ENCODE measurements around the gene ZNF607. TPM values are rescaled to one million over a fixed set of nuclear protein-coding genes. Genes with fewer than 3 reads are reported as not detected.
"Not testable (repeated sequence)": the region's sequence is repeated elsewhere in the genome, so short reads cannot be mapped to it uniquely, and the experiment has no call there.

Gene ZNF607
- total RNA-seq, 2 donors from 2014 or later: 21.6 to 24.0 TPM

- Histone ChIP-seq H3K27ac (ENCODE audit: low read depth, low read length) (no peak overlapping the region), H3K27me3 (ENCODE audit: control insufficient read depth, insufficient read depth, low read length, poor library complexity, severe bottlenecking) (no peaks in the 10 kb centered on the region), H3K4me3 (ENCODE audit: low read length) (no peak overlapping the region), H3K36me3 (ENCODE audit: control insufficient read depth, insufficient read depth, low read length) (no peaks in the 10 kb centered on the region), H3K9me3 (ENCODE audit: control insufficient read depth, low read length) (peaks cover 85% of the 10 kb centered on the region), H3K4me1 (ENCODE audit: control insufficient read depth, insufficient read depth, low read length) (no peaks in the 10 kb centered on the region), H3K9ac (ENCODE audit: extremely low read depth, low read length, poor library complexity, severe bottlenecking) (no peak overlapping the region)
- Mint-ChIP-seq H3K27me3 (ENCODE audit: insufficient read depth) (no peaks in the 10 kb centered on the region), H3K4me3 (no peak overlapping the region), H3K4me1 (no peaks in the 10 kb centered on the region), H3K27ac (no peak overlapping the region), H3K36me3 (ENCODE audit: low read depth) (no peaks in the 10 kb centered on the region), H3K9me3 (peaks cover 85% of the 10 kb centered on the region)
- 88 to 94% methylated on average over 3 to 6 of the region's 6 CpGs for WGBS, 2 experiments (ENCODE audit: insufficient coverage in 1 of 2, insufficient read length in 1 of 2)
- TF ChIP-seq CTCF (conservative IDR thresholded peaks at IDR 0.05): no peak
- DNase-seq: no peak
Observed at GRCh38 chr19:37669450-37669914, 50.1 kb downstream of the ZNF607 start.

GRCh38 chr19:37657157-37657556 is 62.4 kb downstream of the ZNF607 start:
- H3K9ac ChIP-seq (ENCODE audit: extremely low read depth, low read length, poor library complexity, severe bottlenecking); H3K27me3 ChIP-seq (ENCODE audit: control insufficient read depth, insufficient read depth, low read length, poor library complexity, severe bottlenecking); H3K9me3 Mint-ChIP-seq; H3K4me3 Mint-ChIP-seq; H3K4me1 ChIP-seq (ENCODE audit: control insufficient read depth, insufficient read depth, low read length); H3K27ac Mint-ChIP-seq; H3K36me3 Mint-ChIP-seq (ENCODE audit: low read depth); H3K27ac ChIP-seq (ENCODE audit: low read depth, low read length); H3K36me3 ChIP-seq (ENCODE audit: control insufficient read depth, insufficient read depth, low read length); DNase-seq: not testable (repeated sequence)
- WGBS, 2 experiments (ENCODE audit: insufficient coverage in 1 of 2, insufficient read length in 1 of 2): 91 to 96% methylated on average over 3 to 6 of the region's 8 CpGs
- peaks cover 22% of the 10 kb centered on the region for H3K27me3 Mint-ChIP-seq (ENCODE audit: insufficient read depth)
- Histone ChIP-seq H3K9me3 (ENCODE audit: control insufficient read depth, low read length) (peaks cover 19% of the 10 kb centered on the region), H3K4me3 (ENCODE audit: low read length) (peak overlapping the region; percentile 98)
- peaks cover 12% of the 10 kb centered on the region for H3K4me1 Mint-ChIP-seq

DNA sequence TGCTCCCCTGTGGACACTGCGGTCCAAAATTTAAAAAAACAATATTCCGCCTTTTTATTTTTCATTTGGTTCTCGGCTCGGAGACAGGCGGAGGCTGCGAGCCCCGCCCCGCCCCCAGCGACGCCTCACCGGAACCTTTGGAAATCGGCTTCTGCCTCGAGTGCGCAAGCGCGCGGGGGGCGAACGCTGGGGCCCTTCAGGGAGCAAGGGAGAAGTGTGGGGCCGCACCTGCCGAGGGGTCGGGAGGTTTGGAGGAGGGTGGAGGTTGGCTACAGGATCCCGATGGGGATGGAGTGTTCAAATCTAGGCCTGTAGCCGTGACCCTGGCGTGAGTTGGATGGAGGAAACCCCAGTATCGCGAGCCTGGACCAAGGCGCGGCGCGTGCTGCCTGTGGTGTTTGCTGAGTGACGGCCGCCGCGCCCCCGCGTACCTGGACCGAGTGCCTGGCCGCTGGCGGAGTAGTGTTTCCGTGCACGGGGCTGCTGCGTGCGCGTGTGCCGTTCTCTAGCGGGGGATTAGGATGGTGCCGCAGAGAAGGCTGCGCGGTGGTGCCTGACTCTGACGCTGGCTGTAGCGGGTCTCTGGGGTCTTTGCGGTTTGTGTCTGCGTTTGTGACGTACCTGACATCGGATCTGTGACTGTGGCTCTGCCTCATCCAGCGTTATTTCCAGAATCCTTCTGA is 63.7 kb downstream of the ZNF607 start:
- Histone ChIP-seq H3K9ac (ENCODE audit: extremely low read depth, low read length, poor library complexity, severe bottlenecking) (peak overlapping the region; percentile 72), H3K4me3 (ENCODE audit: low read length) (peak overlapping the region; percentile 98), H3K27me3 (ENCODE audit: control insufficient read depth, insufficient read depth, low read length, poor library complexity, severe bottlenecking) (no peaks in the 10 kb centered on the region), H3K9me3 (ENCODE audit: control insufficient read depth, low read length) (peaks cover 26% of the 10 kb centered on the region), H3K27ac (ENCODE audit: low read depth, low read length) (peak overlapping the region; percentile 86), H3K4me1 (ENCODE audit: control insufficient read depth, insufficient read depth, low read length) (no peaks in the 10 kb centered on the region), H3K36me3 (ENCODE audit: control insufficient read depth, insufficient read depth, low read length) (peaks cover 14% of the 10 kb centered on the region)
- H3K27me3 Mint-ChIP-seq (ENCODE audit: insufficient read depth): peaks cover 22% of the 10 kb centered on the region
- H3K36me3 Mint-ChIP-seq (ENCODE audit: low read depth): peaks cover 2% of the 10 kb centered on the region
- TF ChIP-seq CTCF (conservative IDR thresholded peaks at IDR 0.05): no peak
- H3K4me3 Mint-ChIP-seq: peak overlapping the region; percentile 92
- DNase-seq: peak; percentile 95
- no peaks in the 10 kb centered on the region for H3K9me3 Mint-ChIP-seq
- peaks cover 12% of the 10 kb centered on the region for H3K4me1 Mint-ChIP-seq
- 0 to 1% methylated on average over 24 to 57 of the region's 57 CpGs for WGBS, 2 experiments (ENCODE audit: insufficient coverage in 1 of 2, insufficient read length in 1 of 2)
- peak overlapping the region; percentile 95 for H3K27ac Mint-ChIP-seq
